GM19455 (cell line): ENCODE measurements around the gene DACH1.

ENCODE experiments used
- ATAC-seq: cut with Tn5 transposase; IDR thresholded peaks from one replicate; pipeline ENCODE4 v1.9.1; 2021; ENCODE audit not compliant: unreplicated experiment

The DACH1 gene

DNA sequence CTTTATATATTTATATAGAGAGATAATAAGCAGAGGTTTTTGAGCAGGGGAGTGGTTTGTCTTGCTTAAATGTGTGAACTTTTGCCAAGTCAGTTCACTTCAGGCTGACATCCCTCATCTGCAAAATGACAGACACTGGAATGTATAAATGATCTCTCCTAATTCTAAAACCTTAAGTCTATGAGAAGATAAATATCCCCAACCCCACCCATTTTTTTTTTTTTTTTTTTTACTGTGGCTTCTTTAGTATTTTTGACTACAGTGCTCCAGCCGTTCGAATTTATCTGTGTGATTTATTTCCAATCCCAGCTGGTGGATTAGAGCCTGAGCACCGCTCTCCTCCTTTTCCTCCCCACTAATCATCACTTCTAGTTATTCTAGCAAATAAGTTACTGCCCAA, 234.8 kb downstream of the DACH1 start:
- ATAC-seq: no peak

GRCh38 chr13:71629167-71629566, 237.8 kb downstream of the DACH1 start:
- ATAC-seq: no peak

- no peak for ATAC-seq
Observed at GRCh38 chr13:71626421-71627117, 240.4 kb downstream of the DACH1 start.

DNA sequence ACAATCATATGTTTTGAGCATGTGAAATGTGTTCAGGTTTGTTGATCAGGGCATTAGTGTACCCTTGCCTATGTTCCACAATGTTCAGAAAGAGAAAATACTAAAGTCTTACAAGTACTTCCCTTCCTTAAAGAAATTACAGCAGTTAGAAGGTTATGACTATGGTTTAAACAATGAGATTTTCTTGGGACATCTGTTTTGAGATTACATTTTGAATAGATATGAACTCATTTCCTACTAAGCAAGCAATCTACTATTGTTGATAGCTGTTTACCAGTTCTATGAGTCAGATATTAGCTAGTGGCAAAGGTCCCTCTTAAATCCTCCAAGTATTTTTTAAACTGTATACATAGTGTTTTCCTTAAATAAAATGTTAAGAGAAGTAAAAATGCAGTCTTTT, 241.3 kb downstream of the DACH1 start:
- ATAC-seq: no peak

GRCh38 chr13:71624653-71625600, 242.1 kb downstream of the DACH1 start:
- ATAC-seq: no peak

GRCh38 chr13:71621174-71622124, 245.6 kb downstream of the DACH1 start:
- ATAC-seq: no peak

DNA sequence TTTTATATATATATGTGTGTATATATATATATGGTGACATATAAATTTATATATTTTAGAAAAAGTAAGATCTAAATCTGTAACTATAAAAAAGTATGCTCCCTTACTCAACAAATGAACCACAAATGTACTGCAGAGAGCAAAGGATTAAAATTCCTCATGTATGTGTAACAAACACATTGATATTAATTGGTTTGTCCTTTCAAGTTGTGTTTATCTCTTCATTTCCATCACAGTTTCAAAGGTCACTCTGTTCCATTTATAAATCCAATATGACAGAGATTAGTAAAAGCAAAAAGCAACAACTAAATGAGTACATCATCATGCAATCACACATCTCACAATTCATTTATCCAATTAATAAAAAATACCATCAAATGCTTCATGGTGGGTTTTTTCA, 247.9 kb downstream of the DACH1 start:
- no peak for ATAC-seq

DNA sequence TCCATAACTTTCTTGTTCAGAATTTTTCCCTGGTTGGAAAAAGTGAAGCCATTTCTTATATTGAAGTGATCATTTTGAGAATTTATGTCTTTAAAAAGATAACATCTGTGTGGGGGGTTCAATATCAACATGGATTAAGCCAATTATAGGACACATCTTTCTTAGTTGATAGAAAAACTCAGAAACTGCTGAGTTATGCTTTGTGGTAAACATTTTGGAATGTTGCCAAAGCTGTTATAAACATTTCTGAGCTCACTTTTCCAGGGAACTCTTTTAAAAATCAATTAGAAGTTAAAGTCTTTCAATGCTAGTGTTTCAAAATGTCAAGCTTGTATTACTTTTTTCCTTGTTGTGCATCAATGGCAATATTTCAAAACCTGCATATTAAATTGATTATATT, 248.8 kb downstream of the DACH1 start:
- ATAC-seq: no peak

- ATAC-seq: no peak
Observed at GRCh38 chr13:71617265-71617664, 249.7 kb downstream of the DACH1 start.

GRCh38 chr13:71613066-71613745, 253.8 kb downstream of the DACH1 start:
- no peak for ATAC-seq

DNA sequence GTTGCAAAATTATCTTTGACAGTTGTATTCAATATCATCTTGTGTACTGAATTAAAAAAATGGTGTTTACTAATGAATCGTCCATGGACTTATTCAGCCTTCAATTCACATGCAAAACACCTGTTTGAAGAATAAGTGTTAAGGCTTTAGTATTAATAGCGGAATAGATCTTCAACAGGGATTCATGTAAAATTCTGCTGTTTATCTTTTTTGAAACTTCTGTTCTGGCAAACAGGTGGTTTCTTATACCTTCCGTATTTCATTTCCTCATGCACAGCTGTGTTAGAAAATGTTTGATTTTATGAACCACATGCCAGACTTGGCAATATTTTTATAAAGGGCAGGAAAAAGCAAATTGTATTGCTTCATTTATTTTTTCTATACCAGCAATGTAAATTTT, 255.7 kb downstream of the DACH1 start:
- ATAC-seq: no peak

DNA sequence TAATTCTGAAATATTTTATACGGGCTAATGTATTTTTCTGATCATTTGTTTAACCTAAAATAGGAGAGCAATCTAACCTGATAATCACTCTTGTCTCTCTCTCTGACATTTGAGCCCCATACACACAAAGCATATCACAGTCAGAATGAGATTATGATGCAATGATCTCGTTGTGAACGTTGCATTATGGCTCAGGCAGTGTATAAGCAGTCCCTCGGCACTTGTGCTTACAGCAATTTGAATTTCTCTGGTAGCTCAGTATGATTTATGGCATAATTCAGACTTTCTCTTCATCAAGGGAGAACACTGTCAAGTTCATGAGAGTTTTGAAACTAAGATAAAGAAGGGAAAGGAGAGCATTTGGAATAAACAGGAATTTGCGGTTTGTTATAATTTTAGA, 256.1 kb downstream of the DACH1 start:
- ATAC-seq: no peak

DNA sequence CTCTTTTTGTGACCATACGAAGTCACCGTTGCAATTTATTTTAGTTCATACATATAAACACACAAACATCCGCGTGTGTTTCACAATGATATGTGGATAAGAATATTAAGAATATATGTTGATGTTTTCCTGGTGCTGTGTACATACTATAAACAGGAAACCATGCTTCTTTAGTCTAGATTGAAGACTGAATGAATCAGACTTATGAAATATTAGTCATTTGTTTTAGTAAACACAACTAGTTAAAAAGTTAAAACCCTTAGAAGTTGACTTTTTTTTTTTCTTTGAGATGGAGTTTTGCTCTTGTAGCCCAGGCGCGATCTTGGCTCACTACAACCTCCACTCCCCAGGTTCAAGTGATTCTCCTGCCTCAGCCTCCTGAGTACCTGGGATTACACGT, 257.7 kb downstream of the DACH1 start:
- ATAC-seq: no peak

GRCh38 chr13:71607575-71607974, 259.4 kb downstream of the DACH1 start:
- no peak for ATAC-seq

DNA sequence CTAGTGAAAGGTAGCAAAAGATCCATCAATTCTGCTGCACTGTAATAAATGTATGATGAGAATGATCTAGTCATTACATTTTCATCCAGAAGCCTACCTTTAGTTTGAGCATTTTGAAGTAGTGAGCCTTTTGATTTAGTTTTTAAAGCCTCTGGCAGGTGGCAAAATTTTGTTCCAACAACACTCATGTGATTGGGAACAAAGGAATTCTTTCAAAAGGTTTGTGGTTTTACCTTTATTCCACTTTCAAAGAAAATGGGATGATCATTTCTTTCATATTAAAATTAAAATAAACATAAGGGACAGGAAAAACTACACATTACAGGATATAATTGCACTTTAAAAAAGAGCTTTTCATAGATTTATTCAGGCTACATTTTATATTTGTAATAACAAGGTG, 260.2 kb downstream of the DACH1 start:
- ATAC-seq: no peak

DNA sequence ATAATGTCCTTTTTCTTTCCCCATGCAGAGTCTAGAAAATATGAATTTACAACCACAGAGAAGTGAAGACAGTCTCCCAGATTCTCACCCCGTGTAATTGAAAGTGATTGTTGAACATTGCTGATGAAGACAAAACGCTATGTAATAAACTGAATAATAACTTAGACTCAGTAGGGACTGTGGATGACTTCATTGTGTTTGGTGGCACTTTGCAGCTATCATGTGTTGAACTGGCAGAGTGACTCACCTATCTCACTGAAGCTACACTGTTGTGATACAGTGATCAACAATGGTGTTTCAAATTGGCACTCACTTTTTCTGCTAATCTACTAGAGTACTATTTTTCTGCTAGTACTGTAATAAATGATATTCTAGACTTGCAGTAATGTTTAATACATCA, 261.3 kb downstream of the DACH1 start:
- no peak for ATAC-seq

DNA sequence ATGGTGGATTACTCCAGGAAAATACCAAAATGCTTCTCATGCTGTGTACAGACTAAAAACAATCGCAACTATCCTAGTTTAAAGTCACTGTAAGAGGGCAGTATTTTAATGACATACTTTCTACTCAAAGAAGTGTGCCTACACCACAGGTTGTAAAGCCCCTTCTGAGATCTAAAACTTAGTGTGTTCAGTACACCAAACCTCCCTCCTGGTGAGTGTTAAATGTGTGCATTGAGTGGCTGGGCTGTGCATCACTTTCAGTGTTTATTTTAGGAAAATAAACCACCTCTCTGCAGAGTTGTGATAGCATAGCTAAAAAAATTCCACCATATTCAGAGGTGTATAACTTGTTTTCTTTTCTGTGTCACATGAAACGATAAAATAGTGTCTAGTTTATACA, 263.7 kb downstream of the DACH1 start:
- ATAC-seq: no peak

DNA sequence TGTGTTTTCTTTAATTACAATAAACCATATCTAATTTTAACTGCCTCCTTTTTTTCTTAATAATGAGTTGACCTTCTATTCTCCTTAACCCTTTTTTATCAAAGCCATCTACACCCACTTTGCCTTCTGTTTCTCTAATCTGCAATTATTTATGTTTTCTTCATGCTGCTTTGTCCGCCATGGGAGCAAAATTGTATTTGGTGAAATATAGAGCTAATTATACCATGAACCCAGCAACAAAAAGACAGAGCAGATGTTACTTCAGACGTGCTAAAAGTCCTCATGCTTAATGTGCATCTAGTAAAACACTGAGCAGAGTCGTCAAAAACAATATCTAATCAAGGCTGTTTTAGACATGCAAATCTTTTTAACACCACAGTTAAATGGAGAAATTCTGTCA, 264.7 kb downstream of the DACH1 start:
- ATAC-seq: no peak

GRCh38 chr13:71597150-71597549, 269.9 kb downstream of the DACH1 start:
- ATAC-seq: no peak

GRCh38 chr13:71596116-71596515, 270.9 kb downstream of the DACH1 start:
- no peak for ATAC-seq

DNA sequence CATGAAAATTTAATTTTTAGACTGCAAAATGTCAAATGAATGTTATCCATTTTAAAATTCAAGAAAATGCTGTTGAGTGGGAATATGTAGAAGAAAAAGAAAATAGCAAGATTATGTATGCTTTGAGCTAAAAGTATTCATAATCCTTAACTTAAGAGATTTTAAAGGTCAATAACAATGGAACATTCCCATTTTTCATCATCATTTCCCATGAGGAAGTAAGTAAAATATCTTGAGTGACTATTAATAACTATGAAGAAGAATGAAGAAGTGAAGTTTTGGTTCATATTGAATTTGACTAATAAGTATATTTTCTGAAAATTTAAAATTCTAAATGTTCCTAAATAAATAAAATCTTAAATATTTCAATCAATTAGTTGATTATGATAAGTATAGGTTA, 273.4 kb downstream of the DACH1 start:
- no peak for ATAC-seq
